Measurements from ENCODE around the gene TRMT61A.

The TRMT61A gene

GRCh38 chr14:103528587-103529382 lies at the start of gene TRMT61A:
TSS of gene TRMT61A (plus strand) at chr14:103529196. CDS start at chr14:103529979, 783 bp downstream.
- peak; percentile 60 to 93 for DNase-seq

GRCh38 chr14:103480595-103480994 lies 48.4 kb upstream of the TRMT61A start:
- no peak for DNase-seq

GRCh38 chr14:103483600-103483999 lies 45.4 kb upstream of the TRMT61A start:
- no peak for DNase-seq

GRCh38 chr14:103485504-103485903 lies 43.5 kb upstream of the TRMT61A start:
- DNase-seq: no peak

- DNase-seq: no peak
Observed at GRCh38 chr14:103488071-103488470, 40.9 kb upstream of the TRMT61A start.

- DNase-seq: no peak
Observed at GRCh38 chr14:103488960-103489359, 40.0 kb upstream of the TRMT61A start.

GRCh38 chr14:103489621-103490020 lies 39.4 kb upstream of the TRMT61A start:
- no peak for DNase-seq

GRCh38 chr14:103491691-103492090 lies 37.3 kb upstream of the TRMT61A start:
- no peak for DNase-seq

GRCh38 chr14:103492156-103492925 lies 36.7 kb upstream of the TRMT61A start:
- DNase-seq: no peak

- no peak for DNase-seq
Observed at GRCh38 chr14:103495854-103496253, 33.1 kb upstream of the TRMT61A start.

- no peak for DNase-seq
Observed at GRCh38 chr14:103496776-103497175, 32.2 kb upstream of the TRMT61A start.

- DNase-seq: no peak
Observed at GRCh38 chr14:103499709-103500108, 29.3 kb upstream of the TRMT61A start.

- peak; percentile 25 to 72 for DNase-seq
Observed at GRCh38 chr14:103500148-103500990, 28.6 kb upstream of the TRMT61A start.

- DNase-seq: no peak
Observed at GRCh38 chr14:103501041-103501870, 27.7 kb upstream of the TRMT61A start.

- no peak for DNase-seq
Observed at GRCh38 chr14:103501921-103502669, 26.9 kb upstream of the TRMT61A start.

GRCh38 chr14:103502877-103503276 lies 26.1 kb upstream of the TRMT61A start:
- DNase-seq: no peak

- no peak for DNase-seq
Observed at GRCh38 chr14:103503296-103503695, 25.7 kb upstream of the TRMT61A start.

GRCh38 chr14:103504991-103505565 lies 23.9 kb upstream of the TRMT61A start:
- no peak for DNase-seq

- DNase-seq: no peak
Observed at GRCh38 chr14:103507751-103508150, 21.2 kb upstream of the TRMT61A start.

- DNase-seq: no peak
Observed at GRCh38 chr14:103508521-103509329, 20.3 kb upstream of the TRMT61A start.

Measured in NCI-H187 (cell line).